GM12872 (cell line): ENCODE measurements around the gene SERP1.

Experiments used
- TF ChIP-seq, protein P1 (sequence below): IDR thresholded peaks from 3 replicates; pipeline ENCODE4 v1.5.1; 2011; ENCODE audit warnings: low read depth, mild to moderate bottlenecking, low read length, moderate library complexity; ENCODE audit not compliant: insufficient read depth

Gene SERP1

DNA sequence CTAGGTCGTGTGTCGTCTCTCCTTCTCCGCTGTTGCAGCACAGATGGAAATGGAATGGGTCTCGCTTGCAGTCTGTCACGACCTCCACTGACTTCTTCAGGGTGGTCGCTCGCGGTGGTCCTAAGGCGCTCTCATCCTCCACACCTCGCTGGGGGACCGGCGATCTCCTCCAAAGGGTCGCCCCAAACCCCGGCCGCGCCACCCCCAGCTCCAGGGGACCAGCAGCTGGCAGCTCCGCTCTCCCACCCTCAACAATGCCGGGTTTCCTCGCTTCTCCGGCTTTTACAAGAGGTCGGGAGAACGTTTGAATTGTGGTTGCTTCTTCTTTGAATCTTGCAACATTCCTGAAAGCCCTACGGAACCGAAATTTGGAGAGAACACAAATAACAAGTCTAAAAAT, 25.9 kb downstream of the SERP1 start:
- TF ChIP-seq, protein P1, sequence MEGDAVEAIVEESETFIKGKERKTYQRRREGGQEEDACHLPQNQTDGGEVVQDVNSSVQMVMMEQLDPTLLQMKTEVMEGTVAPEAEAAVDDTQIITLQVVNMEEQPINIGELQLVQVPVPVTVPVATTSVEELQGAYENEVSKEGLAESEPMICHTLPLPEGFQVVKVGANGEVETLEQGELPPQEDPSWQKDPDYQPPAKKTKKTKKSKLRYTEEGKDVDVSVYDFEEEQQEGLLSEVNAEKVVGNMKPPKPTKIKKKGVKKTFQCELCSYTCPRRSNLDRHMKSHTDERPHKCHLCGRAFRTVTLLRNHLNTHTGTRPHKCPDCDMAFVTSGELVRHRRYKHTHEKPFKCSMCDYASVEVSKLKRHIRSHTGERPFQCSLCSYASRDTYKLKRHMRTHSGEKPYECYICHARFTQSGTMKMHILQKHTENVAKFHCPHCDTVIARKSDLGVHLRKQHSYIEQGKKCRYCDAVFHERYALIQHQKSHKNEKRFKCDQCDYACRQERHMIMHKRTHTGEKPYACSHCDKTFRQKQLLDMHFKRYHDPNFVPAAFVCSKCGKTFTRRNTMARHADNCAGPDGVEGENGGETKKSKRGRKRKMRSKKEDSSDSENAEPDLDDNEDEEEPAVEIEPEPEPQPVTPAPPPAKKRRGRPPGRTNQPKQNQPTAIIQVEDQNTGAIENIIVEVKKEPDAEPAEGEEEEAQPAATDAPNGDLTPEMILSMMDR = no peak

DNA sequence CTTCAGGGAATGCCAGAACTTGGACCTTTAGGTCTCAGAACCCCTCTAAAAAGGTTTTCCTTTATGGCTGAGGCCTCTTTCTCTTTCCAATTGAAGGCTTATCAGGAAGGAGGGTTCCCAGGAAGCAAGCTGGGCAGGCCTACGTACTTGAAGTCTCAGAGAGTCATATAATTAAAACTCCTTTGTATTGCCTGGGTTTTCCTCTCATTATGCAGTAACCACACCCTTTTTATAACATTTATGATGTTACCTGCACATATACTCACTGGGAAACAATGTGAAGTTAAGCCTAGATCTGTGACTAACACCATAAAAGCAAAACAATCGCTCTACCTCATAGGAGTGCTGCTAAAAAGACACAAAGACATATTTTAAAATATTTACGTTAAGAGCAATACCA, 27.3 kb downstream of the SERP1 start:
- TF ChIP-seq, protein P1 = no peak

DNA sequence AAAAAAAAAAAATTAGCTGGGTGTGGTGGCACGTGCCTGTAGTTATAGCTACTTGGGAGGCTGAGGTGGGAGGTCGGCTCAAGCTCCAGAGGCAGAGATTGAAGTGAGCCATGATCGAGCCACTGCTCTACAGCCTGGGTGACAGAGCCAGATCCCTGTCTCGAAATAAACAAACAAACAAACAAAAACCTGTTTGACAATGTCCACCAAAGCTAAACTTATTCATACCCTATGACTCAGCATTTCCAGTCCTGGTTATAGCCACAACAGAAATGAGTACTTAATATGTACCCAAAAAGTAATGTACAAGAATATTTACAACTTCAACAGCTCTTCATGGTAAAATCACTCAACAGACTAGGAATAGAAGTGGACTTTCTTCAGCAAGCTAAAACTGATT, 31.1 kb downstream of the SERP1 start:
- TF ChIP-seq, protein P1 = no peak

DNA sequence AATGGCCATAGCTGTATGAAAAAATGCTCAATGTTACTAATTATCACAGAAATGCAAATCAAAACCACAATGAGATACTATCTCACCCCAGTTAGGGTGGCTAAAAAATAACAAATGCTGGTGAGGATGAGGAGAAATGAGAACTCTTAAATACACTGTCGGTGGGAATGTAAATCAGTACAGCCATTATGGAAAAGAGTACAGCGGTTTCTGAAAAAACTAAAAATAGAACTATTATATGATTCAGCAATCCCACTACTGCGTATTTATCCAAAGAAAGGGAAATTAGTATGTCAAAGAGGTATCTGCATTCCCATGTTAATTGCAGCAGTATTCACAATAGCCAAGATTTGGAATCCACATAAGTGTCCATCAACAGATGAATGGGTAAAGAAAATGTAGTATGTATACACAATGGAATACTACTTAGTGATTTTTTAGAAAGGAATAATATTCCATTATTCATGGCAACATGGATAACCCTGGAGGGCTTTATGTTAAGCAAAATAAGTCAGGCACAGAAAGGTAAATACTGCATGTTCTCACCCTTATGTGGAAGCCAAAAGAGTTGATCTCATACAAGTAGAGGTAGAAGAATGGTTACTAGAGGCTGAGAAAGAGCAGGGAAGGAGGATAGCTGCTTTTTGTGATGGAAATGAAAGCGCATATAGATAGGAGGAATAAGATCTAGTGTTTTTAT, 35.0 kb downstream of the SERP1 start:
- TF ChIP-seq, protein P1 = no peak

DNA sequence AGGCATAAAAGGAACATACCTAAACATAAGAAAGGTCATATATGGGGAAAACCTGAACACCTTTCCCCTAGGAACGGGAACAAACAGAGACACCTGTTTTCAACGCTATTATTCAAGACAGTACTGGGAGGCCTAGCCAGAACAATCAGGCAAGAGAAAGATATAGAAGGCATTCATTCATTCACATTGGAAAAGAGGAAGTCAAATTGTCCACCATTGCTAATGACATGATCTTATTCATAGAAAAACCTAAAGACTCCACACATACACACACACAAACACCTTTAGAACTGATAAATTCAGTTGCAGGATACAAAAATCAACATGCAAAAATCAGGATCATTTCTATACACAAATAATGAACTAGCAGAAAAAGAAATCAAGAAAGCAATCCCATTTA, 36.5 kb downstream of the SERP1 start:
- TF ChIP-seq, protein P1 = no peak

DNA sequence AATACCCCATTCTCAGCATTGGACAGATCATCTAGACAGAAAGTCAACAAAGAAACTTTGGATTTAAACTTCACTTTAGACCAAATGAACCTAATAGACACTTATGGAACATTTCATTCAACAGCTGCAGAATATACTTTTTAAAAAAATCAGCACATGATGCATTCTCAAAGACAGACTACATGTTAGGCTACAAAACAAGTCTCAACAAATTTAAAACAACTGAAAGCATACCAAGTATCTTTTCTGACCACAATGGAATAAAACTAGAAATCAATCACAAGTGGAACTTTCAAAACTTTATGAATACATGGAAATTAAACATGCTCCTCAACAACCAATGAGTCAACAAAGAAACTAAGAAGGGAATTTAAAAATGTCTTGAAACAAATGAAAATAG, 37.9 kb downstream of the SERP1 start:
- TF ChIP-seq, protein P1 = no peak

DNA sequence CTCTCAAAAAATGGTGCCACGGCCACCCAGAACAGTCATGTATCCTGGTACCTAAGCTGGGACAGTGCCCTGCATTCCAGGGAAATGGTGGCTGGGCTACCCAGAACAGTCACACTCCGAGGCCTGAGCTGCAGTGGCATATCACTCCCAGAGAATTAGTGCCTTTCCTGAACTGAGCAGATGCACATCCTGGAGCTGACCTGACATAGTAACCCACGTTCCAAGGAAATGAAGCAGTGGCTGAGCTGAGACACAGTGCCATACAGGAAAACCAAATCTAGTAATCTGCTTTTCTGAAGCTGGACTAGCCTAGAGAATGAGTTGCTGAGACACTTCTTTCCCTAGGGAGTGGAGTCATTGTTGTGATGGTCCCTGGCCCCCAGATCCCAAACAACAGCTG, 41.8 kb downstream of the SERP1 start:
- TF ChIP-seq, protein P1 = no peak
